Kidney glomerular epithelial cell (primary cell): Measurements from ENCODE around the gene HYAL3.

Experiments used
- DNase-seq: peaks from one replicate; lab custom pipeline; 2025; lab: John Stamatoyannopoulos, UW

HYAL3 gene

GRCh38 chr3:50298836-50299637 lies at the start of gene HYAL3, which contains the start of gene NAA80:
Gene HYAL3 (minus strand): TSS chr3:50299405. CDS start chr3:50295602, 3,803 bp downstream.
Gene NAA80 (minus strand): TSS chr3:50299405. CDS start chr3:50297463, 1,942 bp downstream.
- DNase-seq = peak; percentile 98

GRCh38 chr3:50347187-50347813 lies 48.1 kb upstream of the HYAL3 start:
- DNase-seq = peak; percentile 61

- peak; percentile 14 for DNase-seq
Measured at GRCh38 chr3:50345586-50346234, 46.5 kb upstream of the HYAL3 start, which contains the start of gene ZMYND10. Gene ZMYND10 (minus strand): TSS chr3:50345732. CDS start chr3:50345579, 153 bp downstream.

- no peak for DNase-seq
Measured at GRCh38 chr3:50345008-50345407, 45.8 kb upstream of the HYAL3 start.

GRCh38 chr3:50342813-50343633 lies 43.8 kb upstream of the HYAL3 start:
- no peak for DNase-seq

- DNase-seq = no peak
Measured at GRCh38 chr3:50341996-50342650, 42.9 kb upstream of the HYAL3 start.

GRCh38 chr3:50341537-50341936 lies 42.3 kb upstream of the HYAL3 start:
- no peak for DNase-seq

- DNase-seq = no peak
Measured at GRCh38 chr3:50340448-50341329, 41.5 kb upstream of the HYAL3 start, which contains the start of gene RASSF1. Gene RASSF1 (minus strand): TSS chr3:50340836. CDS start chr3:50340805, 31 bp downstream.

- DNase-seq = no peak
Measured at GRCh38 chr3:50340147-50340447, 40.9 kb upstream of the HYAL3 start.

- no peak for DNase-seq
Measured at GRCh38 chr3:50339485-50340146, 40.4 kb upstream of the HYAL3 start.

- DNase-seq = no peak
Measured at GRCh38 chr3:50338965-50339364, 39.8 kb upstream of the HYAL3 start.

- peak; percentile 95 for DNase-seq
Measured at GRCh38 chr3:50337175-50337861, 38.1 kb upstream of the HYAL3 start.

GRCh38 chr3:50336452-50337174 lies 37.4 kb upstream of the HYAL3 start:
- peak; percentile 48 for DNase-seq

- no peak for DNase-seq
Measured at GRCh38 chr3:50334339-50335075, 35.3 kb upstream of the HYAL3 start.

- no peak for DNase-seq
Measured at GRCh38 chr3:50333744-50334328, 34.6 kb upstream of the HYAL3 start.

- DNase-seq = no peak
Measured at GRCh38 chr3:50331364-50331907, 32.2 kb upstream of the HYAL3 start.

- no peak for DNase-seq
Measured at GRCh38 chr3:50330330-50330729, 31.1 kb upstream of the HYAL3 start.
